Stimulated activated CD8-positive, alpha-beta memory T cell treated with anti-CD3 and anti-CD28 coated beads, Interleukin-4, amount 100 ng/mL, for 24 hours (primary cell): ENCODE measurements around the gene ATP10A.
"Not testable (repeated sequence)": the region's sequence is repeated elsewhere in the genome, so short reads cannot be mapped to it uniquely, and the experiment has no call there.

ENCODE experiments used
- DNase-seq: peaks from one replicate; pipeline ENCODE4 v3.0.0-alpha.2; 2020; ENCODE audit warnings: low read depth

The ATP10A gene

DNA sequence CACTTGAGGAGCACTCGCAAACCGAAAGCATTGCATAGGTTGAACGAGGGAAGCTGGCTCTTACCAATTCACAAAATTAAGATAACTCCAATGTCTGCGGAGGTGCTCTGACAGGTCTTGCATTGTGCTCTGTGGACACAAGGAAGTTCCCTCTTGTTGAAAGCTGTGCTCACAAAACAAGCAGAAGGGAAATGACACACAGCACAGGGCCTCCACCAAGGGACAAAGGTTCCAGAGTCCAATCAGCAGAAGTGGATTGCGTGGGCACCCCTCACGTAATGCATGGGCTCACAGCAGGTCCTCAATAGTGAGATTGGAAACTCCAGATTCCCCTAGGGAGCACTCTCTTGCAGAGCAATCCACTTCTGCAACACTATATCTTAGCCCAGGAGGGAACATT lies 89.9 kb downstream of the ATP10A start:
- DNase-seq, result no peak

DNA sequence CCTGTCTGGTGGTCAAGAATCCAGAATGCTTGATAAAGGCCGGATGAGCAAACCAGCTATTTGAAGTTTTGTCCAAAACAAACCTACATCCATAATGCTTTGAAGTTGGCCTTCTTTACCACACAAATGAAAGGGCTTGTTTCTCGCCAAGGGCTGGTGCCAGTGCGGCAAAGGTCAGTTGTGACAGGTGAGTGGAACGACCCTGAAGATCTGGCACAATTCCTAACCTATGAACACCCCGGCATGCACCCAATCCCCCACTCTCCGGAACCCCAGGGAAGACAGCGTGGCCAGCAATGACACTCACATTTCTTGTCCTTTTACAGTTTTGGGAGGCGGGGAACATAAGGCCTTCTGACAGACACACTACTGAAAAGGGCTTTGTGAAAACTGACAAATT lies 90.6 kb downstream of the ATP10A start:
- no peak for DNase-seq

DNA sequence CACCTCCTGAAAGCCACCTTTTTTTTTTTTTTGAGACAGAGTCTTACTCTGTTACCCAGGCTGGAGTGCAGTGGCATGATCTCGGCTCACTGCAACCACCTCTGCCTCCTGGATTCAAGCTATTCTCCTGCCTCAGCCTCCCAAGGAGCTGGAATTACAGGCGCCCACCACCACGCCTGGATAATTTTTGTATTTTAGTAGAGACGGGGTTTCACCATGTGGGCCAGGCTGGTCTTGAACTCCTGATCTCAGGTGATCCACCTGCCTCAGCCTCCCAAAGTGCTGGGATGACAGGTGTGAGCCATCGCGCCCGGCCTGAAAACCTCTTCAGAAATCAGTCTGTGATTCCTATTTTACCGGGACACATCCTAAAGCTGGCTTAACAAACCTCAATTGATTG lies 91.4 kb downstream of the ATP10A start:
- not testable (repeated sequence) for DNase-seq

DNA sequence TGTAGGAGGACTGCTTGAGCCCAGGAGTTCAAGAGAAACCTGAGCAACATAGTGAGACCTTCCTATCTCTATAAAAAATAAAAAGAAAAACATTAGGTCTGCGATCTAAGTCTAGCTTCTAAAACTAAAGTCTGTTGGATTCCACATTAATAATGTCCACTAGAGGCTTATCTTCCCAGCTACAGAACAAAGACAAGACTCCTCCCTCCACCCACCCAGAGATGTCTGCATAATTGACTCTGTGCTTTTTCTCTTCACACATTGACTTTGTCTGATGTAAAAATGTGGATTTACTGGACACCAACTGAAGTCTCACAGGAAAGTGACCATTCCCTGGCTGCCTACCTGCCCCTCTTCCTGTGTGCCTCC lies 91.8 kb downstream of the ATP10A start:
- no peak for DNase-seq

DNA sequence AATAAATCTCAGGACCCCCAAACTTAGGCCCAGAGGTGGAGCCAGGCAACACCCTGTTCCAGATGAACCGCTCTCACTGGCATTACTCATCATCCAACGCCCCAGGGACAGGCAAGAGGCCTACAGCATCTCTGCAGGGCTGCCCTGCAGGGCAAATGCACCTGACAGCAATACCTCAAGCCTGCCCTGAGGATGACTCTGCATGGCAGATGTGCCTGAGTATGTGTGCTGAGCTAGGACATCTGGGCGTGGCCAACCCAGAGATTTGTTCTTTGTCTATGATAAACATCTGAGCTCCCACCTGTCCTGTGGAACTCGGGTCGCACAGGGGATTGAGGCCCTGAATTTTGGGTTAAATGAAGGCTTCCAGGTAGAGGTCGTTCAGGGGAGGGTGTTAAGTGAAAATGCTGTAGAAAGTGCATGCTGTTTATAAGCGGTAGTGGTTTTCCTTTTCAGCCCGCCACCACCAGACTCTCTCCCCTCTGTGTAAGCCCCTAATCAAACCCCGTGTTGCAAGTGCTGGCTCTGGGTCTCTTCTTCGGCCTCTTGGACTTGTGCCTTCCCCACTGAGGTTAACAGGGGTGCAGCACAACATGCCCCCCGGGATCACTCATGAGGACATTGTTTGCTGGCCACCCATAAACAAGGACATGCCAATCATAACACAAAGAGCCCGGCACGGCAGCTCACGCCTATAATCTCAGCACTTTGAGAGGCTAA lies 92.3 kb downstream of the ATP10A start:
- no peak for DNase-seq

DNA sequence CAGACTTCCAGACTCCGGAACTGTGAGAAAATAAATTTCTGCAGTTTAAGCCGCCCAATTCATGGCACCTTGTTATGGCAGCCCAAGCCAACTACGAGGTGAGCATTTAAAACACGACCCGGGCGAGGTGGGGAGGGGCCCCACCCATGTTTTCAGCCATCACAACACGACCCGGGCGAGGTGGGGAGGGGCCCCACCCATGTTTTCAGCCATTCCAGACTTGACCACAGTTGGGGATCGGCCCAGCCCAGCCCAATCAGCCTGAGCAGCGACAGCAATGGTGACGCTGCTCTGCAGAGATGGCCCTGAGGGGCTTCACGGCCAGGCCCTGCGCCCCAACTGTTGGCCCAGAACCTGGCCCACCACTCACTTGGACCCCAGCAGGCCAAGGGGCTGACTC lies 93.1 kb downstream of the ATP10A start:
- no peak for DNase-seq

DNA sequence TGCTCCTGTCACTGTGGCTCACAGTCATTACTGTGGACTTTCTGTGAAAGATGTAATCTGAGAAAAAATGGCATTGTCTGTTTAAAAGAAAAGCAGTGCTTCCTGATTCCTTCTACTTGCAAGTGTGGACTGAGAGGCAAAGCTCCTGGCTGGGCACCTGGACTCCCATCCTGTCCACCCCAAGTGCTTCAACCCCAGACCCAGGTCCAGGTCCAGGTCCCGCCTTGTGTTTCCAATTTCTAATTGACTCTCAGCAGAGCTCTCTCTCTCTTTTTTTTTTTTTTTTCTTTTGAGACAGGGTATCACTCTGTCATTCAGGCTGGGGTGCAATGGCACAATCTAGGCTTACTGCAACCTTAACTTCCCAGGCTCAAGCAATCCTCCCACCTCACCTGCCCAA lies 94.9 kb downstream of the ATP10A start:
- DNase-seq, result no peak

DNA sequence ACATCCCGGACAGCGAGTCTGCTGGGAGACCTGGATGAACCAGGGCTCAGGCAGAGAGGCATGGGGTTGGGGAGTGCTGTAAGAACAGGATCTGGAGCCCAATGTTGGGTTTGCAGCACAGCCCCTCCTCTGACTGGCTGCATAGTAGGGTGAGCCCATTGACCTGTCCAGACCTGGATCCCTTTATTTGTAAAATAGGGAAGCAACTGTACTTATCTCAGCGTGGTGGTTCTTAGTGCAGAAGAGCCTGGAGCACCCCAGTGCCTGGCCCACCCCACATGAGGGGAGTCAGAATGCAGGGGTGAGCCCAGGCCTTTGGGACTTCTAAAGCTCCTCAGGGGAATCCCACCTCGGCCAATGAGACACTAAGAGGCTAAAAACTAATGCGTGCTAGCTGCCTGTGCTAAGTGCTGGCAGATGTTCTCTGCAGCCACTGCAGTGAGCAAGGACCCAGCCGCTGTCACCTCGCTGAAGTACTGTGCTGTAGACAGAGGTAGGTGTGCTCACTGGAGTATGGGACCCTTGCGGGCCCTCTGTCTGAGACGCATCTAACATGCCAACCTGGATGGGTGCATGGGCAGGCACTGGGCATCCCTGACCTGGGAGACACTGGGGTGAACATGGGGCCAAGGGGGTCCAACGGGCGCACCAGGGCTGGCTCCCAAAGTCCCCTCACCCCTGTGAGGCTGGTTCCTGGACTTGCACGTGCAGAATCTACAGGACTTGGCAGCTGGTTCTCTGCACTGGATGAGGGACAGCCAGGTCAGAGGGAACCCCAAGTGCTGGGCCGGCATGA lies 95.6 kb downstream of the ATP10A start:
- no peak for DNase-seq

DNA sequence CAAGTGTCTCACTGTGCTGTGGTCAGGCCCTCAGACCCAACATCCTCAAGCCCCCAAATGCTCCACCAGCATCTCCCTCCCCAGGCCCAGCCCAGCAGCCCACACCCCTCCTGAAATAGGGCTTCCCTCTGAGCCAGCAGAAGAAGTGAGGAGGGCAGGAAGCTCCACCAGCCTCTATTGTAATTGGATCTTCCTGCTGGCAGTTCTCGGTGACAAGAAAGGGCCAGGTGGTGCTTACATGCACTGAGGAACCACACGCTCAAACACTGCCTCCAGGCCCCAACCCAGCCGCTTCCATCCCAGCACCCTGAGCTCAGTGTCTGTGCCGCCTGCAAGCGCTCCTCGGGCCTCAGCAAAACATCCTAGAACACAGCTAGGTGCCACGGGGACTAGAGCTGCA lies 96.7 kb downstream of the ATP10A start:
- DNase-seq, result no peak

DNA sequence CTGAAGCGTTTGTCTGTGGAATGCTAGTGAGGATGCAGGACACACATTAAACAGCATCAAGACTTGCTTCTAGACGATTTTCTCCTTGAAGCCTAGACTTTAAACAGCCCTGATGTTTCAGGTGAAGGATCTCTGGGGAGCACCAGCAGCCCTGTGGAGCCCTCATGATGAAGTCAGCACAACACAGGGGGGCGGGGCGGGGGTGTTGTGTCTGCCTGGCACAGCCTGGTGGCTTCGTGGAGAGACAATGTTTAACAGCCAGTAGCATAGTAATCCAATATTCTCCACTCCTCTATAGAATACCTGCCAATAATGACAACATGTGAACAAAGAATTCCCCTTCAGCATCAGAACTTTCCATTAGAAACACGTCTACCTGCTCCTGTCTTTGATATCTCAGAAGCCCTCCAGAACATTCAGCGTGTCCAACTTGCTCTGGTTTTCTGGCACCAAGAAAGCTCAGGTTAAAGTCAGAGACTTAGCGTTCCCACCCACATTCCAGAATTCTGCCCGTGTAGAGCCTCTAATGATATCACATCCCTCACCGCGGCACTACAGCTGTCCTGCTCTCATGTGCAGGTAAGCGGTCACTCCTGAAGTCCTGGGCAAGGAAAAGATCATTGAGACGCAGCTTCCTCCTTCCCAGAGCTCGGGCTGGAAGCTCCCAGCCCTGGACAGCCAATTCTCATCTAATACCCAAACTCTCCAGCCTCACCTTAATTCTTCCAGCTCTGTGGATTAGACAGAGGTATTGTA lies 98.0 kb downstream of the ATP10A start:
- DNase-seq, result no peak

DNA sequence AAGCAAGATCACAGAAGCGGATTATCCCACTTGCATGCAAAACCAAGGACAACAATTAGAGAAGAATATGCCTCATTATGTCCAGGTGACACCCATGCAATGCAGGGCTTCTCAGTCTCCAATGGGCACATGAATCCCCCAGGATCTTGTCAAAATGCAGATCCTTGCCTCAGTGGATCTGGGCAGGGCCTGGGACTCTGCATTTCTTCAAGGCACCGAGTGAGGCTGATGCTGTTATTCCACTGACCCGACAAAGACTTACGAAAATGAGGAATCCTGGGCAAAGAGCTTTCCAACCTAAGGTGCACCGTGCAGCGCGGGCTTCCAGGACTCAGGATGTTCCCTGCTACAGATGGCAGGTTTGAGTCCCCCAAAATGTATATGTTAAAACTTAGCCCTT lies 99.2 kb downstream of the ATP10A start:
- no peak for DNase-seq

DNA sequence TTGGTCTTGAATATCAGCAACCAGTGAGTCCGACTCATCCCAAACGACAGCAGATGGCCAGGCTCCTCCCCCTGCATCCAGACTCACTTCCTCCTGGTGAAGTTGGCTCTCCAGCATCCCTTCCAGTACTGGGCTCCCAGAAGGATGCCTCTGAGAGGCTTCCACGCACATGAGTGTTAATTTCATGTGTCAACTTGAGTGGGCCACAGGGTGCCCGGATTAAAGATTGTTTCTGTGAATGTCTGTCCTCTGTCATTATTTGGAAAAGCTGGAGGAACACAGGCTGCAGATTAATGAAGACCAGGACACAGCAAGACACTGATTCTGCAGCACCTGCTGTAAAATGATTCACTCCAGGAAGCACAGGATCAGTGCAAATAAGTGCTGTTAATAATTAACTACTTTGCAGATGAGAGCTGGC lies 99.8 kb downstream of the ATP10A start:
- DNase-seq, result no peak

DNA sequence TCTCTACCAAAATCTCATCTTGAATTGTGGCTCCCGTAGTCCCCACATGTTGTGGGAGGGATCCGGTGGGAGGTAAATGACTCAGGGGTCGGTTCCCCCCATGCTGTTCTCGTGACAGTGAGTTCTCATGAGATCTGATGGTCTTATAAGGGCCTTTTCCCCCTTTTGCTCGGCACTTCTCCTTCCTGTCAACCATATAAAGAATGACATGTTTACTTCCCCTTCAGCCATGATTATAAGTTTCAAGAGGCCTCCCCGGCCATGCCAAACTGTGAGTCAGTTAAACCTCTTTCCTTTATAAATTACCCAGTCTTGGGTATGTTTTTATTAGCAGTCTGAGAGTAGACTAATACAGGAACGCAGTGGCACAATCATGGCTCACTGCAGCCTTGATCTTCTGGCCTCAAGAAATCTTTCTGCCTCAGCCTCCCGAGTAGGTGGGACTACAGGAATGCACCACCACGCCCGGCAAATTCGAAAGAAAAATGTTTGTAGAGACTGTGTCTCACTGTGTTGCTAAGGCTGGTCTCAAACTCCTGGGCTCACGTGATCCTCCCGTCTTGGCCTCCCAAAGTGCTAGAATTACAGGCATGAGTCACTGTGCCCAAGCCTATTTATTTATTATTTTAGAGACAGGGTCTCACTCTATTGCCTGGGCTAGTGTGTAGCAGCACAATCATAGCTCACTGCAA lies 101.0 kb downstream of the ATP10A start:
- no peak for DNase-seq

DNA sequence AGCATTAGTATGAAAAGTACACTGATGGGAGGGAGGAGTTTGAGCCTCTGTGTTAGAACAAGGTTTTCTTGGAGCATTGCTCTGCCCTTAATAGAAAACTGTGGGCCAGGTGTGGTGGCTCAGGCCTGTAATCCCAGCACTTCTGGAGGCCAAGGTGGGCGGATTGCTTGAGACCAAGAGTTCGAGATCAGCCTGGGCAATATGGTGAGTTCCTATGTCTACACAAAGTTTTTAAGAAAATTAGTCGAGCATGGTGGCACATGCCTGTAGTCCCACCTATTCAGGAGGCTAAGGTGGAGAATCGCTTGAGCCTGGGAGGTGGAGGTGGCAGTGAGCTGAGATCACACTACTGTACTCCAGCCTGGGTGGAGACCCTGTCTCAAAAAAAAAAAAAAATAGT lies 103.7 kb downstream of the ATP10A start:
- DNase-seq, result no peak

DNA sequence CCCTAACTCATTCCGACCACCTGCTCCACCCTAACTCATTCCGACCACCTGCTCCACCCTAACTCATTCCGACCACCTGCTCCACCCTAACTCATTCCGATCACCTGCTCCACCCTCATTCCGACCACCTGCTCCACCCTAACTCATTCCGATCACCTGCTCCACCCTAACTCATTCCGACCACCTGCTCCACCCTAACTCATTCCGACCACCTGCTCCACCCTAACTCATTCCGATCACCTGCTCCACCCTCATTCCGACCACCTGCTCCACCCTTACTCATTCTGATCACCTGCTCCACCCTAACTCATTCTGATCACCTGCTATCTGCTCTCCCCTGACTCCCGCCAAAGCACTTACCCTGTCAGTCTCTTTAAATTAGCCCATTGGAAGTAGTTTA lies 104.5 kb downstream of the ATP10A start:
- DNase-seq, result not testable (repeated sequence)

DNA sequence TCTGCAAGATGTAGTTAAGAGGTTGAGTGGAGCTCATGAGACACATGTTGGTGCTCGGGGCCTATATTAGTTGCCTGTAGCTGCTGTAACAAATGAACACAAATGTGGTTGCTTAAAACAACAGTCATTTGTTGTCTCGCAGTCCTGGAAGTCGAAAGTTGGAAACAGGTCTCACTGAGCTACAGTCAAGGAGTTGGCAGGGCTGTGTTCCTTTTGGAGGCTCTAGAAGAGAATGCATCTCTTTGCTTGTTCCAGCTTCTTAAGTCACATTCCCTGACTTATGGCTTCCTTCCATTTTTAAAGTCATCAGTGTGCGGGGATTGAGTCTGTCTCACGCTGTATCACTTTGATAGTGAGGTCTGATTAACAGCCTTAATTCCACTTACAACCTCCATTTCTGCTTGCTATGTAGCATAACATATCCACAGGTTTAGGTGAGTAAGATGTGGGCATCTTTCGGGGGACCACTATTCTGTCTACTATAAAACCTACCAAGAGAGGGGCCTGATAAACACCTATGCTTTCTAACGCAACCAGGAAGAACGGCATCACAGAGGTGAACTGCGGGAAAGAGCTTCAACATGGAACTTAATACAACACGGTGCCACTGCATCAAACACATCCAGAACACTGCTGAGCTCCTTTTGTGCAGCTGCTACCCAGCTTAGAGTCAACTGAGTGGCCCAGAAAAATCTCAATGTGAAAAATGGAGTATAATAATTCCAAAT lies 119.4 kb downstream of the ATP10A start:
- DNase-seq, result no peak

DNA sequence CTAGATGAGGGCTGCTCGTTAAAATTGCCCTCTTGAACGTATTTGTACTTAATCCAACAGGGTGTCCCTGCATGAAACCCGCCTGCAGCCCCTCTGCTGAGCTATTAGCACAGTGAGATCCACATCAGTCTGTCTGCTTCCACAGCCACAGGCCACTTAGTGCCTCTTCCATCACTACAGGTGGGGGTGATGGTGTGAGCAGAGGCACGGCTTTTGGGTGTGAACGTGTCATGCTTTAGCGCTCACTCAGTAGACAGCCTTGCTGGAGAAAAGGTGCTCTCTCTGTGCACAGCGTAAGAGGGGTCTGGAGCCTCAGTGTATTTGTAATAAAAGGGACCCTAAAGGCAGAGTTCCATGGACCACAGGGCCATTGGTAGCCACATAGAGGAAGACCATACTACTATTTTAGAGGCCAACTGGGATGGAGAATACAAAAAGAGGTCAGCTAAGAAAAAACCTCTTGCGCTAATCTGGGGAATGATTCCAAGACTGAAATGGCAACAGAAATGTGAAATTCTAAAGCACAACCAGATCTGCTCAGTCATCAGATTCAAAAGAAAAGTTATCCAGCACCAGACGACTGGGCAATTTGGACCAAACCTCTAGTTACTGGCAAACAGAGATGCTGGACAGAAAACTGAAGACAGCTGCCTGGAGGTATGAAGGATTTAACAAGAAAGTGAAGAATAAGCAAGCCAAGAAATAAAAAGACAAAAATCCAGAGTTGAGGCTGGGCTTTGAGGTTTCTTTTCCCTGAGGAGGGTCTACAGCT lies 120.2 kb downstream of the ATP10A start:
- no peak for DNase-seq

DNA sequence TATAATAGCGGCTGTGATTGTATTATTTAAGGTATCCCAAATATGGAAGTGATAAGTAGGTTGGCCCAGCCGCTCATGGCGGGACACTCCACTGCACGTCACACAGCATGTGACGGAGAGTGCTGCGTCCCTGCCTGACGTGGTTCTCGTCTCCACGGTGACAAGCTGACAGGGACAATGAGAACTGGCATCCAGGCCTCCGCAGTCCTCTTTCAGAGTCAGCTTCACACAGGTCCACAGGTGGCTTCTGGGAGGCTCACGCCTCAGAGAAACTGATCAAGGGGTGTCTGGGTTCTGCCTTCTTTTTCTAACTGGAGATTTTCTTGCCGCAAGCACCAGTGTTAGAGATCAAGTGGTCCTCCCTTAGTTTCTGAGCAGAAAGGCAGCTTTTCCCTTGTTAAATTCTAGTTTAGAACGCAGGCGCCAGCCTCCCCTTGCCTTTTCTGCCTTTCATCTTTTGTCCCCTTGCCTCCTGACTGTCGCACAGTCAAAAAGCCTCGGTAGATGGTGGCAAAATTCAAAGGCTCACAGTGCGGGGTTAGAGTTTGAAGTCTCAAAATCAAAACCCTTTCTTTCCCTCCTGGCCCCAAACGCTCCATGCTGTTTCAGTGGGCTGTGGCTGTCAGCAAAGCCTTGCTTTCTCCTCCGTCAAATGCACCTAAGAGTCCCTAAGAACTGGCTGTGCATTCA lies 120.9 kb downstream of the ATP10A start:
- DNase-seq, result no peak

DNA sequence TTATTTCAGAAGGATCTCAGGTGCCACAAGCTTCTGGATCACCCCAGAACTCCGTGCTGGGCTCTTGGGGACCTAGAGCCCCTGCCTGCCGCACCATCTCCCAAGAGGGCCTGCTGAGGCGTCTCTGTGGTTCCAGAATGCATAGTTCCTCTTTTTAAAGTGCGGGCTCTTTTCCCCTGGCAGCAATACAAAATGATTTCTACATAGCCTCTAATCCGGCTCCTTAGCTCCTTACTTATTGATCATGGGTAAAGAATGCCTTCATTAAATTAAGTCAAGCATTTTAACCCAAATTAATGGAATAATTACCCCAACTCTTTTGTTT lies 121.9 kb downstream of the ATP10A start:
- DNase-seq, result no peak
